GM12872 (cell line): ENCODE results near the gene DEPDC7.

ENCODE experiments used
- TF ChIP-seq, protein P1 (sequence below): IDR thresholded peaks from 3 replicates; pipeline ENCODE4 v1.5.1; 2011; ENCODE audit warnings: low read depth, mild to moderate bottlenecking, low read length, moderate library complexity; ENCODE audit not compliant: insufficient read depth

Gene DEPDC7

DNA sequence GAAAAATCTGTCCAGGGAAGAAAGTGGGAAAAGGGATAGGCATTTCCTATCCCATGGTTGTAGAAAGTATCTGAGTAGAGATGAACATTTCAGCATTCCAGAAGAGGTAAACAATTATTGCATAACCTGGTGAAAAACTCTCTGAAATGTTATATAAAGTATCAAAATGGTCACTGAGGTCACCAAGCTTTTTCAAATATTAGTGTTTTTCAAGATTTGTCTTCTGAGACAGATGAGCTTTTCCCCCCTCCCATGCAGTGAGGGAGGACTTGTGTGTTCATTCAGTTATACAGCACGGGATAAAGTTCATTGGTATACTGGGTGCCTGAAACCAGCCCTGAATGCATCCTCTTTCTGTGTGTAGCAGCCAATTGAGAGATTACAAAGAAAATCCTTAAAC is 1.9 kb upstream of the DEPDC7 start:
- TF ChIP-seq, protein P1, sequence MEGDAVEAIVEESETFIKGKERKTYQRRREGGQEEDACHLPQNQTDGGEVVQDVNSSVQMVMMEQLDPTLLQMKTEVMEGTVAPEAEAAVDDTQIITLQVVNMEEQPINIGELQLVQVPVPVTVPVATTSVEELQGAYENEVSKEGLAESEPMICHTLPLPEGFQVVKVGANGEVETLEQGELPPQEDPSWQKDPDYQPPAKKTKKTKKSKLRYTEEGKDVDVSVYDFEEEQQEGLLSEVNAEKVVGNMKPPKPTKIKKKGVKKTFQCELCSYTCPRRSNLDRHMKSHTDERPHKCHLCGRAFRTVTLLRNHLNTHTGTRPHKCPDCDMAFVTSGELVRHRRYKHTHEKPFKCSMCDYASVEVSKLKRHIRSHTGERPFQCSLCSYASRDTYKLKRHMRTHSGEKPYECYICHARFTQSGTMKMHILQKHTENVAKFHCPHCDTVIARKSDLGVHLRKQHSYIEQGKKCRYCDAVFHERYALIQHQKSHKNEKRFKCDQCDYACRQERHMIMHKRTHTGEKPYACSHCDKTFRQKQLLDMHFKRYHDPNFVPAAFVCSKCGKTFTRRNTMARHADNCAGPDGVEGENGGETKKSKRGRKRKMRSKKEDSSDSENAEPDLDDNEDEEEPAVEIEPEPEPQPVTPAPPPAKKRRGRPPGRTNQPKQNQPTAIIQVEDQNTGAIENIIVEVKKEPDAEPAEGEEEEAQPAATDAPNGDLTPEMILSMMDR, result no peak

GRCh38 chr11:33016654-33017053 is 976 bp downstream of the DEPDC7 start:
- TF ChIP-seq, protein P1, result no peak

- TF ChIP-seq, protein P1, result no peak
Measured at GRCh38 chr11:33017478-33017877, 1.8 kb downstream of the DEPDC7 start.

DNA sequence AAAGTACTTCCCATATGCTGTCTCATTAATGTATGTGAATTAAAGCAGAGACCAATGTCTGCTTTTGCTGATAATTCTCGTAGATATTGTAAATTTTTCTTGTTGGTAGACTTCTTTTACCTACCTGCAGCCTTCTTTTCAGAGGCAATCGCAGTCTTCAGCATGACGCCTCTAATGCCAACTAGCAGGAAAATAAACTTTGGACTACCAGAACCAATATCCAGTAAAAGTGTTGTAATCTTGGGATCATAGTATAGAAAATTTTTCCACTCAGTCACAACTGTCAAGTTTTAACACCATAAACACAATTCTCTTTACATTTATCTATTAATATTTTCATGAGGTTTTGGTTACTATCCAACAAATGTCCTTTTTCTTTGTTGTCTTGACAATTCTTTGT is 2.3 kb downstream of the DEPDC7 start:
- TF ChIP-seq, protein P1, result no peak

DNA sequence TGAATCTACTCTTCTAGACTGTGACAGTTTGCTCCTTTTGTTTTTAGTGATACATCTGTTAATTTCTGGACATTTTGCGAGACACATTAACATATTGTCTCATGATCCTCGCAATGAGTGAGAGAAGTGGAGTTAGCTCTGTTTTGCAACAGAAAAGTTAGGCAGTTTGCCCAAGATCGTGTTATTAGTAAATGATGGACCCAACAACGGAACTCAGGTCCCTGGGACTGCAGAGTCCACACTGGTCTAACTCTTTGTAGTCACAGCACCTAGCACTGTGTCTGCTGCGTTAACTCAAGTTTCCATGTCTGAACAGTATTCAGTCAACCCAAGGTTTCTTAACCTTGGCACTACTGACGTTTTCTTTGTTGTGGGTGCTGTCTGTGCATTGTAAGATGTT is 3.2 kb downstream of the DEPDC7 start:
- TF ChIP-seq, protein P1, result no peak

DNA sequence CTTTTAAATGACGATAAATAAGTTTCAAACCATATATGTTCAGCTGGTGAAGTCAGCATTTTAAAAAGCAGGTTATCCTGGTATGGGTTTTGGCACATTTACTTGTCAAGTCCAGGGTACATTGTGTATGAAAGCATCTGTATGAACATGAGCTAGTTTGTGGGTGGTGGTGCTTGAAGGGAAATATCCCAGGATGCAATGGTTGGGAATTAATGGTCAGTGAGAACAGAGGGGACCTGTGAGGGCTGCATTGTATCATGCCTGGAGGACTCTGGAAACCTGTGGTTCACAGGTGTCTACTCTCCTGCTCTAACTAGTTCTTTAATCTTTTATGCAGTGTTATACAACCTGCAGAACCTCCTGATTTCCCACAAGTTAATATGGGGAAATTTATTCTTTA is 5.8 kb downstream of the DEPDC7 start:
- TF ChIP-seq, protein P1, result no peak

DNA sequence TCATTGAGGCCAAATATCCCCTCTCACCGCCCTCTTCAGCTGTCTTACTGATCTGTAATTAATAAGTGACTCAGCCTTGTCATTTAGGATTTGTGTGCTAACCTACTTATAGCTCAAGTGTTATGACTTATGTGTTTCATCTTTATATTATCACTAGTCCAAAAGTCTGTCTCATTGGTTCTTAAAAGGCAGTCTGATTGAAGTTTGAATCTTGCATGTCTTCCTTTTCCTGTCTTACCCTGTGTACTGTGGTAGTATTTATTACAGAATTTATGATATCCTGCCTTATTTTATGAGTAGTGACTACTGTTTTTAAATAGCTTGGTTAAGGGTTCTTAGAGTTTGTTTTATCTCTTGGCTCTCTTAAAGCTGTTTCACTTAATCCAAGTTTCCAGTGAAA is 6.3 kb downstream of the DEPDC7 start:
- TF ChIP-seq, protein P1, result no peak

GRCh38 chr11:33025339-33025722 is 9.7 kb downstream of the DEPDC7 start:
- TF ChIP-seq, protein P1, result no peak
